OCI-LY7 (cell line): ENCODE results near the gene VPS8. TPM values are rescaled to one million over a fixed set of nuclear protein-coding genes. Genes with fewer than 3 reads are reported as not detected.

Source experiments
- BruUV-seq: library from RNA; stranded (reverse); fragments of 400-500 nt; replicated peaks from 2 replicates; lab custom pipeline; 2021; lab: Mats Ljungman, UMichigan
- CTCF ChIA-PET: fragments of 300-600 bp; sonication (Branson Sonifier 250); formaldehyde crosslinking; loops from one replicate; lab custom pipeline; 2022; ENCODE audit warnings: antibody characterized with exemption; ENCODE audit not compliant: unreplicated experiment; lab: Charles Lee
- POLR2A ChIA-PET: fragments of 300-600 bp; sonication (Branson Sonifier 250); formaldehyde crosslinking; loops from one replicate; lab custom pipeline; 2022; ENCODE audit warnings: antibody characterized with exemption; lab: Charles Lee
- DNase-seq: peaks from one replicate; pipeline ENCODE4 v3.0.0-alpha.2; 2015; ENCODE audit warnings: low spot score
- H2AFZ ChIP-seq: fragments of 200-600 bp; sonication (generic), shearing (Covaris generic); 2 replicates; pipeline ENCODE4 v1.6.1; 2014; ENCODE audit warnings: mild to moderate bottlenecking, antibody characterized with exemption, low read length, moderate library complexity
- H3K27ac ChIP-seq: fragments of 200-600 bp; sonication (generic); 2 replicates; pipeline ENCODE4 v1.5.1; 2014; ENCODE audit warnings: mixed run types, low read depth, mild to moderate bottlenecking, moderate library complexity, low read length, inconsistent platforms; ENCODE audit not compliant: poor library complexity, severe bottlenecking
- H3K36me3 ChIP-seq: fragments of 200-600 bp; sonication (generic); 2 replicates; pipeline ENCODE4 v1.6.1; 2014; ENCODE audit warnings: mild to moderate bottlenecking, antibody characterized with exemption, low read length, moderate library complexity, mixed read lengths; ENCODE audit not compliant: insufficient read depth
- H3K4me1 ChIP-seq: fragments of 200-600 bp; sonication (generic); 2 replicates; pipeline ENCODE4 v1.5.1; 2014; ENCODE audit warnings: mild to moderate bottlenecking, low read length; ENCODE audit not compliant: insufficient read depth, poor library complexity, severe bottlenecking
- H3K4me2 ChIP-seq: fragments of 200-600 bp; sonication (generic); 2 replicates; pipeline ENCODE4 v1.6.1; 2014; ENCODE audit warnings: mild to moderate bottlenecking, low read length
- H3K4me3 ChIP-seq: fragments of 200-600 bp; sonication (generic); 2 replicates; pipeline ENCODE4 v1.5.1; 2014; ENCODE audit warnings: mild to moderate bottlenecking, low read depth, low read length; ENCODE audit not compliant: poor library complexity, severe bottlenecking
- H3K79me2 ChIP-seq: fragments of 200-600 bp; sonication (generic); 2 replicates; pipeline ENCODE4 v1.6.1; 2016; ENCODE audit warnings: low read depth, mild to moderate bottlenecking, low read length, moderate library complexity, mixed read lengths; ENCODE audit not compliant: insufficient read depth
- H3K9me2 ChIP-seq: fragments of 200-600 bp; sonication (generic); 2 replicates; pipeline ENCODE4 v1.6.1; 2016; ENCODE audit warnings: mild to moderate bottlenecking, low read length, mixed read lengths; ENCODE audit not compliant: insufficient read depth
- H3K9me3 ChIP-seq: fragments of 200-600 bp; sonication (generic); 2 replicates; pipeline ENCODE4 v1.6.1; 2014; ENCODE audit warnings: mild to moderate bottlenecking, mixed run types, low read length, mixed read lengths
- H4K20me1 ChIP-seq: fragments of 200-600 bp; sonication (generic); 2 replicates; pipeline ENCODE4 v1.6.1; 2014; ENCODE audit warnings: mild to moderate bottlenecking, antibody characterized with exemption, low read length, moderate library complexity, mixed read lengths; ENCODE audit not compliant: insufficient read depth
- EZH2phosphoT487 ChIP-seq: fragments of 200-600 bp; sonication (generic); IDR thresholded peaks from 2 replicates; pipeline ENCODE4 v1.6.1; 2018; ENCODE audit warnings: low read depth, borderline replicate concordance, mild to moderate bottlenecking, mixed run types, antibody characterized with exemption, low read length, moderate library complexity, mixed read lengths
- intact Hi-C: fragments of 100-400 bp; cut with micrococcal nuclease; formaldehyde crosslinking; loops from one replicate; pipeline ENCODE4 v1.10.0; 2022; ENCODE audit not compliant: unreplicated experiment
- total RNA-seq, 2 experiments: library from RNA; depleted of rRNA in 1 of 2; stranded (reverse); fragments of >200 nt in 1 of 2; shearing (Covaris generic) in 1 of 2; gene quantifications; 2 replicates each; pipeline ENCODE4 v1.2.3, GENCODE V29; 2014 to 2022
- TF ChIP-seq, protein P1 (sequence below): fragments of 200-600 bp; sonication (generic); conservative IDR thresholded peaks from 2 replicates; pipeline ENCODE4 v1.5.1; 2014; ENCODE audit warnings: mild to moderate bottlenecking, antibody characterized with exemption, low read length, moderate library complexity, mixed read lengths

VPS8 gene
- total RNA-seq, 2 experiments from 2014 or later = 33.5 to 44.9 TPM

- no peak for DNase-seq
- intact Hi-C loops = no loop called here
- BruUV-seq = no TSS peak
- Histone ChIP-seq H2AFZ (no peak overlapping the region), H3K4me3 (no peak overlapping the region), H3K9me3 (no peaks in the 10 kb centered on the region), H3K4me1 (no peaks in the 10 kb centered on the region), H3K79me2 (no peaks in the 10 kb centered on the region), H4K20me1 (peaks cover 3% of the 10 kb centered on the region; the same call in 1 of the 2 replicates), H3K9me2 (no peaks in the 10 kb centered on the region), H3K4me2 (no peak overlapping the region), H3K27ac (no peak overlapping the region), H3K36me3 (no peaks in the 10 kb centered on the region)
- POLR2A ChIA-PET = interaction anchor here (0.5 to 0.7 kb wide), 2 partner anchors 12 to 23 kb away, joined by 4 to 5 read pairs; no protein-coding TSS in a partner anchor
- CTCF ChIA-PET = no interaction called here
- TF ChIP-seq, protein P1, sequence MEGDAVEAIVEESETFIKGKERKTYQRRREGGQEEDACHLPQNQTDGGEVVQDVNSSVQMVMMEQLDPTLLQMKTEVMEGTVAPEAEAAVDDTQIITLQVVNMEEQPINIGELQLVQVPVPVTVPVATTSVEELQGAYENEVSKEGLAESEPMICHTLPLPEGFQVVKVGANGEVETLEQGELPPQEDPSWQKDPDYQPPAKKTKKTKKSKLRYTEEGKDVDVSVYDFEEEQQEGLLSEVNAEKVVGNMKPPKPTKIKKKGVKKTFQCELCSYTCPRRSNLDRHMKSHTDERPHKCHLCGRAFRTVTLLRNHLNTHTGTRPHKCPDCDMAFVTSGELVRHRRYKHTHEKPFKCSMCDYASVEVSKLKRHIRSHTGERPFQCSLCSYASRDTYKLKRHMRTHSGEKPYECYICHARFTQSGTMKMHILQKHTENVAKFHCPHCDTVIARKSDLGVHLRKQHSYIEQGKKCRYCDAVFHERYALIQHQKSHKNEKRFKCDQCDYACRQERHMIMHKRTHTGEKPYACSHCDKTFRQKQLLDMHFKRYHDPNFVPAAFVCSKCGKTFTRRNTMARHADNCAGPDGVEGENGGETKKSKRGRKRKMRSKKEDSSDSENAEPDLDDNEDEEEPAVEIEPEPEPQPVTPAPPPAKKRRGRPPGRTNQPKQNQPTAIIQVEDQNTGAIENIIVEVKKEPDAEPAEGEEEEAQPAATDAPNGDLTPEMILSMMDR = no peak
- TF ChIP-seq EZH2phosphoT487 = no peak
Observed at GRCh38 chr3:184801241-184801785, 10.7 kb upstream of the VPS8 start.

- Histone ChIP-seq H3K79me2 (no peaks in the 10 kb centered on the region), H3K4me3 (no peak overlapping the region), H3K4me2 (no peak overlapping the region), H3K36me3 (no peaks in the 10 kb centered on the region), H3K9me2 (no peaks in the 10 kb centered on the region), H3K4me1 (no peaks in the 10 kb centered on the region), H4K20me1 (peaks cover 3% of the 10 kb centered on the region; the same call in 1 of the 2 replicates), H3K9me3 (no peaks in the 10 kb centered on the region), H2AFZ (no peak overlapping the region), H3K27ac (no peak overlapping the region)
- TF ChIP-seq, protein P1 = no peak
- TF ChIP-seq EZH2phosphoT487 = no peak
- intact Hi-C loops = no loop called here
- ChIA-PET POLR2A (no interaction called here), CTCF (no interaction called here)
- DNase-seq = no peak
- no TSS peak for BruUV-seq
Observed at GRCh38 chr3:184802150-184802549, 9.8 kb upstream of the VPS8 start.

GRCh38 chr3:184804801-184805200 is 7.2 kb upstream of the VPS8 start:
- ChIA-PET POLR2A (interaction anchor here (1.3 kb wide), 1 partner anchor 8 kb away, joined by 4 read pairs; no protein-coding TSS in a partner anchor), CTCF (no interaction called here)
- intact Hi-C loops = no loop called here
- no peak overlapping the region for H3K4me3 ChIP-seq
- no peak overlapping the region for H3K4me2 ChIP-seq
- H3K79me2 ChIP-seq = no peaks in the 10 kb centered on the region
- H4K20me1 ChIP-seq = peaks cover 3% of the 10 kb centered on the region; the same call in 1 of the 2 replicates
- H3K36me3 ChIP-seq = no peaks in the 10 kb centered on the region
- H3K4me1 ChIP-seq = no peaks in the 10 kb centered on the region
- H3K27ac ChIP-seq = no peak overlapping the region
- no peaks in the 10 kb centered on the region for H3K9me3 ChIP-seq
- H2AFZ ChIP-seq = no peak overlapping the region
- TF ChIP-seq, protein P1 = no peak
- no peak for TF ChIP-seq EZH2phosphoT487
- H3K9me2 ChIP-seq = no peaks in the 10 kb centered on the region
- DNase-seq = no peak
- BruUV-seq = no TSS peak
